Ureter (tissue), 1 donor: ENCODE results near the gene RASSF3. TPM values are rescaled to one million over a fixed set of nuclear protein-coding genes. Genes with fewer than 3 reads are reported as not detected.
"Not testable (repeated sequence)": the region's sequence is repeated elsewhere in the genome, so short reads cannot be mapped to it uniquely, and the experiment has no call there.

Source experiments
- DNase-seq: peaks from one replicate; pipeline ENCODE4 v3.0.0-alpha.2; 2020; ENCODE audit warnings: low spot score
- total RNA-seq: library from RNA; stranded (reverse); gene quantifications from one replicate; pipeline ENCODE4 v1.2.4, GENCODE V29; 2023
- donor health status: DM: yes; HTN: yes; CAD: no.

Gene RASSF3
- total RNA-seq, 1 donor from 2014 or later = 42.6 TPM

DNA sequence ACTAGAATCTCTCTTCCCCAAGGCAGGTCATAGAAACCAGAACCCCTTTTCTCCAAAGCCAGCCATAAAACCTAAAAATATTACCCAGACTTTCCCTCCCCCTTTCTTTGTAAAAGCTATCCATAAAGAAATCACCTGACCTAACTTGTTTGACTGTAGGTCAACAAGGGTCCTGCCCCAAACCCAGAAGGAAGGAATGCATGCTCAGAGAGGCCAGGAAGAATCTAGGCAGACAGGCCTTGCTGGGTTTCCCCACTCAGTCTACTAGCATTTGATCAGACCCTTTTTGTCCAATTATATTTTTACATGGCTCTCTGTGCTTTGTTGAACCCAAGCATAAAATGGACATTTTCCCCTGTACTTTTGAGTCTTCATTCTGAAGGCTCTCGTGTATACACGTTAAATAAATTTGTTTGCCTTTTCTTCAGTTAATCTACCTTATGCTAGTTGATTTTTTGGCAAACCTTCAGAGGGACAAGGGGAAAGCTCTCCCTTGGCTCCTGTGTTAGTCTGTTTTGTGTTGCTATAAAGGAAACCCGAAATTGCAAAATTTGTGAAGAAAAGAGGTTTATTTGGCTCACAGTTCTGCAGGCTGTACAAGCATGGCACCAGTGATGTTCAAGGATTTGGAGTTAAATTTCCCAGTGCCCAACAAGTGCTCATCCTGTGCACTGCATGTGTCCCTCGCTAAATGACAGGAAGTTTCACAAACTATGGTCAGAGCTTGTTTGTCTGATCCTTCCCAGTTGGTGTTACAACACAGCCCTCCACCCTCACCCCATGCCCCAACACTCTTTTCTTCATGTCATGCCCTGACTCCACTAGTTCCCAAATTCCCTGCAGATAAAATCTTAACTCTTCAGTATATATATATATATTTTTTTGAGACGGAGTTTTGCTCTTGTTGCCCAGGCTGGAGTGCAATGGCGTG is 14.2 kb upstream of the RASSF3 start:
- no peak for DNase-seq

DNA sequence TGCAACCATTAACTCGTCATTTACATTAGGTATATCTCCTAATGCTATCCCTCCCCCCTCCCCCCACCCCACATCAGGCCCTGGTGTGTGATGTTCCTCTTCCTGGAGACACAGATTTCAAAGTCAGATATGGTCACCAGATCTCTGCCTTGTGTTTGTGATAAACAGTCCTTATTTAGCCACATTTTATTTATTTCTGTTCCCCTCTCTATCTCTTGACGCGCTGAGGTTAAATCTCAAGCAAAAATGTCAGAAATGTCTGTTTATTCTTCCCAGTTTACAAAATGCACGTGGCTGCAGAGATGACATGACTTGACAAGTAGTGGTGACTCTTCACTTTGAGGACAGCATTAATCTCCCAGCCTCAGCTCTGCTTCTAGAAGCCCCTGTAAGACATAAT is 11.5 kb upstream of the RASSF3 start:
- DNase-seq = no peak

DNA sequence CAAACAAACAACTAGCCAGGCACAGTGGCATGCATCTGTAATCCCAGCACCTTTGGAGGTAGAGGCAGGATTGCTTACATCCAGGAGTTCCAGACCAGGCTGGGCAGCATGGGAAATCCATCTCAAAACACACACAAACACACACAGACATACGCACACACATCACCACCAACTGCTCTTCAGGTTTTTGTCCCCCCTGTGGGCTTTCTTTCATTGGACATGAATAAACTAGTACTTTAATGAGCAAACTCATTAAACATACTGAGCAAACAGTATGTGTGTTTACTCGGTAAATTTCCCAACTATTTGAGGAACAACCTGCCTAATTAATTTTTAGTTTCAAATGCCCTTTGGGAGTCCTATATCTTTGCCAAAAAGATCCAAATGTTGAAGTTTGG is 10.1 kb upstream of the RASSF3 start:
- DNase-seq = no peak

DNA sequence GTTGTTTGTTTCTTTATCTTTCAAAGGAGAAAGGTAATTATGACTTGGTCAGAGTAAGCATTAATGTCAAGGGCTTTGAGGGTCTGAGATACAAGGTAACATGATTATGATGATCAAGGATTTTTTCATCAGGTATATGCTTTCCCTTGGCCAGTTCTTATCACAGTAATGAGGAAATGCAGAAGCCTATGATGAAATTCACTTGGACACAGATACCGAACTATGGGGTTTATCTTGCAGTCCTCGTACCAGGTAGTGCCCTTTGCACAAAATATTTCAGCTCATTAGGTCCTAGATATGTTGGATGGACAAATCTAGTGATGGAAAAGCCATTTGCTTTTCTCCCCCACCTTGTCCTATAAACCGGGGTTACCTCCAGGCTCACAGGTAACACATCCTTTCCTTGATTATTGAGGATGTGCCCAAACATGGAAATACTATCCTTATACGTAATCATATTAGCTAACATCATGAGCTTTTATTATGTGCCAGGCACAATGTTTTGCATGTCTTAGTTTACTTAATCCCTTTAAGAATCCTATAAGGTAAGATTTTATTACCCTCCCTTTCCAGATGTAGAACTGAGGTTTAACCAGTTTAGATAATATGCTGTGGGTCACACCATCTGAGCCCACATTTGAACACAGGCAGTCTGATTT is 7.0 kb upstream of the RASSF3 start:
- no peak for DNase-seq

DNA sequence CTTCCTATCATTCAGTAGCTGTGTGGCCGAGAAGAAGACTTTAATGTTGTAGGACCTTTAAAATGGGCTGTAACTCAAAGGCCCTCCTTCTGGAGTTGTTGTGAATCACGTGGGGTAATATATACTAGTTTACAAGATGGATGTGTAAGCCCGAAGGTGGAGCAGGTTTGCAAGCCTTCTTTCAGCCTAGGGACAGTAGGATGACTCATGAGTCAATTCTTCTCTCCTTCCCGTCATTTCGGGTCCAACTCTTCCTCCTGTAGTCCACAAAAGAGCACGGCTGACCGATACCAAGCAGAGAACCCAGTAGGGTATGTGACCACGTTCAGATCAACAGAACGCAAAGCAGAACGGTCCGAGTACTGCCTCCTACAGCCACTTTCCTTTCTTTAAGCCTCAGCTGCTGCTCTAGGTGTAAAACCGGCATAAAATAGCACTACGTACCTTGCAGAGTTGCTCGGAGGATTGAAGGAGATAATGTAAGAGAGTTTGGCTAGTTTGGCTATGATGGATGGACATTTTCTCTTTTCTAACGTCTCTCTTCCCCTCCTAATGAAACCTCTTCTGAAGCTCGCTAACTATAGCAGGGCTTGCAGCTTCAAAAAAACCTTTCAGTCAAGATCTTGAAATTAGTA is 1.3 kb upstream of the RASSF3 start:
- no peak for DNase-seq

DNA sequence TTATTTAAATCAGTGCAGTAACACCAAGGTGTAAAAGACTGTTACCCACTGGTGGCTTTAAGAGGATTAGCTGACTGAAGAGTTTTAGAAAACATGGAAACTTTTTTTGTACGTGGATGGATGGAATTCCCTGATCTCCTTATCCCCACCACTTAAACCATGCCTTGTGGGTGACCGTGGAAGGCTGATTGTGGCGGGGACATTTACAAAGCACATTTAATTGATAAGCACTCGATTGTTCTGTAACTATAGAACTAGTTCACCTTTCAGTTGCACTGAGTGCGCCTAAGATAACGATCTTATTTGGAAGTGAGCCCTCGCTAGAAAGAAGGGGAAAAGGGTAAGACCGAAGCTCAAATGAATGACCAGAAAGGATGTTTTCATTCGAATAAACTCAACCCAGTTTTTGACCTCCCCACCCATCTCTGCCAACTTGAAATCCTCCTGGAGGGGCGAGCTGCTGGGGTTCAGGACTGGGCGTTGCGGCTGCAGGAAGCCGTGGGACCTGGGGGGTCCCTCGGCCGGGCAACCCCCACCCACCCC is 688 bp upstream of the RASSF3 start:
- no peak for DNase-seq

DNA sequence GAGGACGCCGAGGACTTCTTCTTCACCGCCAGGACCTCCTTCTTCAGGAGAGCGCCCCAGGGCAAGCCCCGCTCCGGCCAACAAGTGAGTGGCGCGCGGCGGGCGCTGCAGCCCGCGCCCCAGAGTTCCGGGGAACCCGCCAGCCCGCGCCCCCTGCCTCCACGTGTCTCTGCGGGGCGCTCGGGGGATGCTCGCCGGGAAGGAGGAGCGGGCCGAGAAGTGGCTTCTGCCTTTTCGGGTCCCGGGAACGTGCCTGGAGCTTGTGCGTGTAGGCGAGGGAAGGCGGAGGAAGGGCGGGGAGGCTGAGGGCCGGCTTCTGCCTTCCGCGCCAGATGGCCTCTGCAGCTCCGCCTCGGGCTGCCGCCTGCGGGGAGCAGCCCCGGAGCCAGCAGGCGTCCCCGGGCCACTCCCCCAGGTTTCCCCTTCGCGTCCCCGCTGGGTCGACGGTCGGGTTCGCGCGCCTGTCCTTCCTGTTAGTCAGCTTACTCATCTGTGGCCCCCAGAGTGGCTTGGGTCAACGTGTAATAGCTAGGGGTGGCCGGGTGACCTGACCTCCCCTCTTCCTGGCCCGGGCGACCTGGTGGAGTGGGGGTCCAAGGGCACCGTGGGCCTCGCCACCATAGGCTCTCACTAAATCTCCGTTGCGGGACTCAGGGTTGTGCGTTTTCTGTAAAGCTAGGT is 505 bp downstream of the RASSF3 start:
- DNase-seq = peak; percentile 59

DNA sequence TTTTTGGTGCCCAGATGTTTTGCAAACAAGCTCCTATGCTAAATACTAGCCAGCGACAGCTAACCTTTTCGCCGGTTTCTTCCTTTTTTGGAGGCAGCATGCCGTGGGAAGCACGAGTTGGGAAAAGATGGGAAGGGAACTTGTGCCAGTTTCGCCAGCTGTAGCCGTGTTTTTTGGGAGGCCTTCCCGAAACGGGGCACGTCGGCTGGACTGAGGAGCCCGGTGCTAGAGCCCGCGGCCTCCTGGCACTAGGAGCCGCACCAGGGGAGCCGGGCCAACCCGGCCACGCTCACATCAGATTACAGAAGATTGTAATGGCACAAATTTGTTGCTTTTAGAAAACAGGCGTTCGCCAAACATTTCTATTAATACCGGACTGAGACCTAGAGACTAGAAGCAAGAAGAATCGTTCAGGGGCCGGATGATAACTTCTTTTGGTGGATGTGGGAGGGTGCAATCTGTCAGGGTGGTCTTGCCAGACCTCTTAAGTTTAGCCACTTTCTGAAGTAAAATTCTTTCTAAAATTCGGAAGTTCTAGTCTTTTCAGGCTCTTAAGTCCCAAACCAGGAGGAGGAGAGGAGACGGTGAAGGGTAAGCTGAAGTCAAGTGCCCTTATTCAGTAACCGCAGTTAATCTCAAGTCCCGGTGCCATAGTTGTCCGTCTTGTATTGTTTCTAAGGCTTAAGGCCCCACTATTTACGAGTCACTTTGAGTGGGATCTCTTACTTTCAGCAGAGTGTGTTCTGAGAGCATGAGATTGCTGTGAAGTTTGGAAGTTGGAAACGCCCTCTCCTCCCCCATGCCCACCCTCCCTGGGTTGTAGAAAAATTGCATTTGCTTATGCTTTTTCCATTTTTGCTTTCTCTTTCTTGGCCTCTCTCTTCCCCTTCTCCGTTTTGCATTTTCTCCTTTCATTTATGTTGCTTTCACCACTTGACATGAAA is 1.3 kb downstream of the RASSF3 start:
- DNase-seq = peak; percentile 58

DNA sequence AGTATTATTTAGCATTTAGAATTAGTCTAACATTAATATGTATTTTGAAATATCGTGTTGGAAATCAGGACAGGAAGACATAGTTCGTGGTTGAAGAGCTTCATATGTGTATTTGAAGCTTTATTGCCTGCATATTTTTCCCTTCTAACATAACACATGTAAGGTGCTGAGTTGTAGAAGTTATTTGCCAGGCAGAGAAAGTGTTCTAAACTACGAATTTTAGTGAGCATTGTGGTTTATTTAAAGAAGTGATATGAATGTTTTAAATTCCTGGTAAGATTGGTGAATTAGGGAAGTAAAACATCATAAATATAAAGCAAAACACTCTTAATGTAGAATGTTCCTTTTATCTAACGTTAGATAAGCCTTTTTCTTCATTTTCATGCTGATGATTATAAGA is 2.5 kb downstream of the RASSF3 start:
- DNase-seq = no peak

DNA sequence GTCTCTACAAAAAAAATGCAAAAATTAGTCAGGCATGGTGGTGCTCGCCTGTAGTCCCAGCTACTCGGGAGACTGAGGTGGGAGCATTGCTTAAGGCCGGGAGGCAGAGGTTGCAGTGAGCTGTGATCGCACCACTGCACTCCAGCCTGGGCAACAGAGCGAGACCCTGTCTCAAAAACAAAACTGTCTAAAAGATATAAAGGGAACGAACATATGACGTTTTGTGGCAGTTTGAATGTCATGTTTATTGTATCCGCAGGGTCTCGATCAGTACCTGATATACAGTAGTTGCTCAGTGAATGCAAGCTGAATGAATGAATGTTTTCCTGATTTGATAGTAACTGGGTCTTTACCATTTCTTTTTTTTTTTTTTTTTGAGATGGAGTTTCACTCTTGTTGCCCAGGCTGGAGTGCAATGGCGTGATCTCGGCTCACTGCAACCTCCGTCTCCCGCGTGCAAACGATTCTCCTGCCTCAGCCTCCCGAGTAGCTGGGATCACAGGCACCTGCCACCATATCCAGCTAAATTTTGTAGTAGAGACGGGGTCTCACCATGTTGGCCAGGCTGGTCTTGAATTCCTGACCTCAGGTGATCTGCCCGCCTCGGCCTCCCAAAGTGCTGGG is 3.6 kb downstream of the RASSF3 start:
- DNase-seq = not testable (repeated sequence)

DNA sequence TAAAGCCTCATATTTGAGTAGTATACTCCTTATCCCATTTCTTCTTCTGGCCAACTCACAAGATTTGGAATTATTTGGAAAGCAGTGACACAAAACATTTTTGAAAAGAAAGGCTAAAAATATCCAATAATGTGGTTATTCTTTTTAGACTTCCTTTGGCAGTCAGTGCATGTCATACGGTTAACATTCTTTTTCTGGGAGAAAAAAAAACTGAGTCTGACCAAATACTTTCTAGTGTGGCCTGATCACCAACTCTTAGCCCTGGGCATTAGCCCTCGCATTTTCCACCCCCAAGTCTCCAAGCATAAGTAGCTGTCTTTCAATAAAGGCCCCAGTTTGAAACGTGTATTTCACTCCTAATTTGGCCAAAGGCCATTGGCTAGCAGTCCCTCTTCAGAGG is 5.9 kb downstream of the RASSF3 start:
- no peak for DNase-seq

DNA sequence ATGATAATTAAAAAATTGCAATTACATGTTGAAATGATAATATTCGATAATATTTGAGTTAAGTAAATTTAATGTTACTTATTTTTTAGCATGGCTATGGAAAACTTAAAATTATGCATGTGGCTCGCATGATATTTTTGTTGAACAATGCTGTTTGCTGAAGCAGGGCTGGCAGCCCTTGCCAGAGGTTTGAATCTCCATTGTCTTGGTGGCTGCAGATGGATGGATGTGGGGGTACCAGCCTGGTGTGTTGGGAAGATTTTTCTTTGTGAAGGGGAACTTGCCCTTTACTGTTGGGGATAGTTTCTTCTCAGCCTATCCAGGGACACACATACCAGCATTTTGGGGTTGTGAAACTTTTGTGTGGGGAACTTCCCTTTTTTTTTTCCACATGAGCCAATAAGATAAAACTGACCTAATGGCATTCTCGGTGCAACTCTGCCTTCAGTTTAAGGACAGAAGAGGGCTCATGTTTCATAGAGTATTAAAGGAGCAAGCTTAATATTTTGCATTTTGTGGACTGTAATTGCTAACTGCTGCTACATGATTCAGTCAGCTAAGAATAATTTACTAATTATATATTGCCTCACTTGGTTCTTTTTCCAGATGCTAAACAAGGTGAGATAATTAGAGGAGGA is 8.8 kb downstream of the RASSF3 start:
- DNase-seq = no peak

DNA sequence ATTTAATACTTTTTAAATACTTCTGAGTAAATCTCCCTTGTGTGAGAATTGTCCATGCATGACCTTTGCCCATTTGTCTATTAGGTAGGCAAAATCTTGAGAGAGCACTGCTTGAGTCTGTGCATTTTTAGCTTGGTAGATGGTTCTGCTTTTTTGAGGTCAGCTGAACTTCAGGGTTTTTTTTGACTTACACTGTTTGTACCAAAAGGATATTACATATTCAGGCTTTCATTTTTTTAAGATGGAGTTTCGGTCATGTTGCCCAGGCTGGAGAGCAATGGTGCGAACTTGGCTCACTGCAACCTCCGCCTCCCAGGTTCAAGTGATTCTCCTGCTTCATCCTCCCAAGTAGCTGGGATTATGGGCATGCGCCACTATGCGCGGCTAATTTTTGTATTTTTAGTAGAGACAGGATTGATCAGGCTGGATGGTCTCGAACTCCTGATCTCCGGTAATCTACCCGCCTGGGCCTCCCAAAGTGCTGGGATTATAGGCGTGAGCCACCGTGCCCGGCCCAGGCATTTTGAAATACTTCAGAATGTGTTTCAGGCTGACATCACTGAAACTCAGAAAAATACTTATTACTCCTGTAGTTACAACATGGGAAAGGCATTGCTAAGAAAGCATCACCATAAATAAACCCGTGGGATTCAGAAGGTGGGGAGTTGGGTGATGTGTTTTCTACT is 11.1 kb downstream of the RASSF3 start:
- no peak for DNase-seq

DNA sequence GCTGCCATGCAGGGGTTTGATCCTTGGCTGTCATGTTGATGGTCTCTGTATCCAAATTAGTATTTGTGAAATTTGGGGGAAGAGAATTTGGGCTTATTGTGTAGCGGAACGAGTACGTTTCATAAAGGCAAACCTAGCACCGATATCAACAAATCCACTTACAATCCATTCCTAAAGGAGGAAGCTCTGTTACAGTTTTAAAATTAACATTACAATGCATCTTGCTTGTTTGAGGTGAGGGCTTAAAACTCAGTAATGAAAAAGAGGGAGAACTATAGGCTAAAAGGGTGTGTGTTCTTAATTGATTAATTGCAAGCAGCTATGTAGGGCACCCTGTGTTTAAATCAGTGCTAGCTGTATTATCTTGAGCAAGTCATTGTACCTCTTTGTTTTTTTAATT is 13.7 kb downstream of the RASSF3 start:
- DNase-seq = no peak

DNA sequence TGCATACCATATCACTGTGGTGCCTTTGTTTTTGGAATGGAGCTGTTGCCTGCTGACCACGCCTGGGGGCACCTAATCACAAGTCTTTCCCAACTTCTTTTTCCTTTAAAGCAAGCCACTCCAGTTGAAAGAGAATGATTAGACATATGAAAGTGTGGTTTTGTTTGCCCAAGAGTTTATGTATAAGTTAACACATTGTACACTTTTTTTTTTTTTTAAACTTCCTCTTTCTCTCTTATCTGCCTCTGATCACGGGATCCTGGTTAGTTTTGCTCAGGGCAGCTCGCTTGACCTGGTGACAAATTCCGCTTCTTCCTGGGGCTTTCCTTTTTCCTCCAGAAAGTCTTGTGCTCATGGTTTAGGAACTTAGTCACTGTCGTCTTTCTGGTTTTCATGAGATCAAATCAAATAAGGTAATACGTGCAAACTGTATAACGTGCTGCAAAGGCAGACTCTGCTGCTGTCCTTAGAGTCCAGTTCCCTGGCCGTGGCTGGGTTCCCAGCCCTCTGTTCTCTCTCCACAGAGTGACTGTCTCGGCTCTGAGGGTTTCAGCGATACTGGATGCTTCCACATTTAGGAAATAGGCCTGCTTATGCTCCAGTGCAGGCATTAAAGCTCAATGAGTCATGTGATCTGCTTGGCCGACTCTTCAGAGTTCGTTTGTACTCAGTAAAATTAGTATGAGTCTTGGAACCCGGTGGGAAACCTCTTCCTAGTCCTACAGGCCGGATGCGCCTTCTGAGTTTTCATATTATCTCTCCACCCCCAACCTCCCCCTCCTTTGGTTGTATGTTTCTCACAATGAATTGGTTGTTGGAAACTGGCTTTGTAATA is 15.2 kb downstream of the RASSF3 start:
- peak; percentile 73 for DNase-seq

DNA sequence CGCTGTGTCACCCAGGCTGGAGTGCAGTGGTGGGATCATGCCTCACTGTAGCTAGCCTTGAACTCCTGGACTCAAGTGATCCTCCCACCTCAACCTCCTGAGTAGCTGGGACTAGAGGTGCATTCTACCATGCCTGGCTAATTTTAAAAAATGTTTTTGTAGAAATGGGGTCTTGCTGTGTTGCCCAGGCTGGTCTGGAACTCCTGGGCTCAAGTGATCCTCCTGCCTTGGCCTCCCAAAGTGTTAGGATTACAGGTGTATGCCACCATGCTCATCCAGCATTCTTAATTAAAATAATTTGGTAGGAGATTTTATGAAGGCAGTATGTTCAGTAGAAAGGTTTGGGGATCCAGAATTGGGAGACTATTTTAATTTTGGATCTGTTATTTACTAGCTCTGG is 16.3 kb downstream of the RASSF3 start:
- not testable (repeated sequence) for DNase-seq

DNA sequence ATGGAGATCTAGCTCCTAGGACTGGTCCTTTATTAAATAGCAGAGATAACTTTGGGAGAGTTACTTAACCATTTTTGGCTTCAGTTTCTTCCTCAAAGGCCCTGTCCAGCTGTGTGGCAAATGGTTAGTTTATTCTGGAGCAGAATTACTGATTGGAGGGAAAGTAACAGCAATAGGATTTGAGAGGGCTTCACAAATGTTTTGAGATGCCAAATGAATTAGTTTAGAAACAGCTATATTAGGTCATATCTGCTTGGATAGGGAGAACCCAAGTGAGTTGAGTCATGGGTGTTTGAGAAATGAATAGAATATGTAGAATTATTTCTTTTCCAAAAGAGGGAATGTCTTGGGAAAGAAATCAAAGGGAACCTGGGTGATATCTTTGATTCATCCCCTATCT is 17.5 kb downstream of the RASSF3 start:
- no peak for DNase-seq

DNA sequence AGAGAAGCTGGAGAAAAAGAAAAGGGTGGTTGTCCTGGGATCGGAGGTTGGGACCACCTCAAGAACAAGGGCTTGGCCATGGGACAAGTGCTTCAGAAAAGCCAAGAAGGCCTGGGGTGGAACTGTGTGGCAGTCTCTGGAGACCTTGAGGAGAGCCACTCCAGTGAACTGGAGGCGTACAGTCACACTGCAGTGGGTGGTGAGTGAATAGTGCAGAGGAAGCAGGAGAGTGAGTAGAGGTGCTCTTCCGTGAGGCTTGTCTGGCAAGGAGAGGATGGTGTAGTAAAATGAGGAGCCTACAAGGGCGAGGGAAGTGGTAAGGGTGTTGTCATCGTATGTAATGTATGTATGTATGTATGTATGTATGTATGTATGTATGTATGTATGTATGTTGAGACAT is 20.9 kb downstream of the RASSF3 start:
- DNase-seq = no peak
